H1 (cell line): Measurements from ENCODE around the gene PRKCSH. TPM values are rescaled to one million over a fixed set of nuclear protein-coding genes. Genes with fewer than 3 reads are reported as not detected.

ENCODE experiments used
- CTCF ChIA-PET: fragments of 300-600 bp; sonication (Branson Sonifier 250); formaldehyde crosslinking; loops from one replicate; lab custom pipeline; 2021; ENCODE audit not compliant: partially characterized antibody; lab: Charles Lee
- POLR2A ChIA-PET: fragments of 300-600 bp; sonication (Branson Sonifier 250); formaldehyde crosslinking; loops from one replicate; lab custom pipeline; 2021; ENCODE audit warnings: inconsistent platforms; ENCODE audit not compliant: partially characterized antibody; lab: Charles Lee
- DNase-seq, 2 experiments: peaks; one replicate each; pipeline versions ENCODE4 v3.0.0 to v3.0.0-alpha.2; 2010 to 2022; ENCODE audit warnings: low spot score in 2 of 2, low read depth in 1 of 2, mixed read lengths in 1 of 2
- FAIRE-seq: peaks from 2 replicates; lab custom pipeline; 2011; peaks lifted over from hg19 to GRCh38; lab: Jason Lieb, UNC
- H2AFZ ChIP-seq: 2 replicates; pipeline ENCODE4 v1.8.1; 2012; ENCODE audit warnings: low read length, inconsistent platforms
- H2AK5ac ChIP-seq: 2 replicates; pipeline ENCODE4 v1.6.1; 2013; ENCODE audit warnings: low read depth, low read length
- H2BK120ac ChIP-seq: replicated peaks from 2 replicates; pipeline ENCODE3; 2013; ENCODE audit warnings: low read depth, low read length, inconsistent platforms
- H2BK12ac ChIP-seq: 2 replicates; pipeline ENCODE4 v1.6.1; 2013; ENCODE audit warnings: low read depth, low read length
- H2BK15ac ChIP-seq: 2 replicates; pipeline ENCODE4 v1.6.1; 2013; ENCODE audit warnings: low read length
- H2BK20ac ChIP-seq: 2 replicates; pipeline ENCODE4 v1.6.1; 2013; ENCODE audit warnings: low read length
- H2BK5ac ChIP-seq: 2 replicates; pipeline ENCODE4 v1.6.1; 2013; ENCODE audit warnings: low read depth, low read length
- H3K14ac ChIP-seq: 2 replicates; pipeline ENCODE4 v1.6.1; 2013; ENCODE audit warnings: inconsistent platforms; ENCODE audit not compliant: insufficient read length
- H3K18ac ChIP-seq: 2 replicates; pipeline ENCODE4 v1.6.1; 2013; ENCODE audit warnings: low read length; ENCODE audit errors: extremely low read depth
- H3K23ac ChIP-seq: 2 replicates; pipeline ENCODE4 v1.6.1; 2013; ENCODE audit warnings: inconsistent platforms; ENCODE audit not compliant: insufficient read length
- H3K23me2 ChIP-seq: 2 replicates; pipeline ENCODE4 v1.6.1; 2013; ENCODE audit warnings: low read depth, low read length
- H3K27ac ChIP-seq: 2 replicates; pipeline ENCODE4 v1.6.1; 2011; ENCODE audit warnings: low read depth, low read length, inconsistent platforms
- H3K27me3 ChIP-seq, 4 experiments: replicated peaks in 1 of 4; 1 replicate in 1 of 4; 2 replicates in 3 of 4; pipeline versions ENCODE4 v1.6.1 to v1.8.1; 2011 to 2013; ENCODE audit warnings: low read length in 3 of 4, mild to moderate bottlenecking in 3 of 4, inconsistent platforms in 2 of 4, mixed read lengths in 2 of 4, moderate library complexity in 1 of 4; ENCODE audit not compliant: control insufficient read depth in 3 of 4, insufficient read depth in 3 of 4; ENCODE audit errors: extremely low read depth in 1 of 4
- H3K36me3 ChIP-seq, 4 experiments: 2 replicates each; pipeline versions ENCODE4 v1.6.1 to v1.8.1; 2011 to 2013; ENCODE audit warnings: mild to moderate bottlenecking in 4 of 4, low read length in 3 of 4, moderate library complexity in 2 of 4, control low read depth in 1 of 4, inconsistent platforms in 1 of 4; ENCODE audit not compliant: insufficient read depth in 4 of 4, control insufficient read depth in 2 of 4
- H3K4ac ChIP-seq: replicated peaks from 2 replicates; pipeline ENCODE3; 2013; ENCODE audit warnings: low read length, low read depth, mixed read lengths, inconsistent platforms; ENCODE audit not compliant: insufficient read length
- H3K4me1 ChIP-seq, 4 experiments: replicated peaks in 1 of 4; 1 replicate in 1 of 4; 2 replicates in 3 of 4; pipeline versions ENCODE4 v1.6.1 to v1.8.1; 2011 to 2013; ENCODE audit warnings: low read length in 3 of 4, inconsistent platforms in 2 of 4, mixed read lengths in 1 of 4; ENCODE audit not compliant: insufficient read depth in 4 of 4, control insufficient read depth in 3 of 4
- H3K4me2 ChIP-seq, 2 experiments: 2 replicates each; pipeline versions ENCODE4 v1.6.1 to v1.8.1; 2011 to 2013; ENCODE audit warnings: low read depth in 2 of 2, low read length in 2 of 2, control low read depth in 1 of 2, inconsistent platforms in 1 of 2, mild to moderate bottlenecking in 1 of 2; ENCODE audit not compliant: insufficient read depth in 1 of 2
- H3K4me3 ChIP-seq, 4 experiments: fragments of 200-600, 300-600 bp in 1 of 4; sonication (generic), shearing (Covaris generic), sonication (Bioruptor Twin) in 1 of 4; 2 replicates each; pipeline versions ENCODE4 v1.5.1 to v1.8.1; 2011 to 2016; ENCODE audit warnings: low read length in 4 of 4, low read depth in 3 of 4, control low read depth in 2 of 4, inconsistent platforms in 2 of 4, mild to moderate bottlenecking in 2 of 4, mixed read lengths in 1 of 4, moderate library complexity in 1 of 4; ENCODE audit not compliant: insufficient read depth in 2 of 4; ENCODE audit errors: extremely low read depth in 1 of 4
- H3K56ac ChIP-seq: replicated peaks from 2 replicates; pipeline ENCODE3; 2013; ENCODE audit warnings: low read depth, mild to moderate bottlenecking, mixed read lengths, low read length, inconsistent platforms; ENCODE audit not compliant: insufficient read length
- H3K79me1 ChIP-seq: 2 replicates; pipeline ENCODE4 v1.6.1; 2013; ENCODE audit warnings: low read depth, low read length, control low read depth
- H3K79me2 ChIP-seq, 2 experiments: 2 replicates each; pipeline versions ENCODE4 v1.6.1 to v1.8.1; 2012 to 2013; ENCODE audit warnings: low read length in 2 of 2, mild to moderate bottlenecking in 2 of 2, inconsistent platforms in 1 of 2; ENCODE audit not compliant: insufficient read depth in 2 of 2, control insufficient read depth in 1 of 2
- H3K9ac ChIP-seq, 4 experiments: replicated peaks in 1 of 4; 1 replicate in 1 of 4; 2 replicates in 3 of 4; pipeline versions ENCODE4 v1.6.1 to v1.8.1; 2011 to 2013; ENCODE audit warnings: low read depth in 3 of 4, low read length in 3 of 4, control low read depth in 2 of 4, mild to moderate bottlenecking in 2 of 4, moderate library complexity in 2 of 4, inconsistent platforms in 1 of 4; ENCODE audit errors: extremely low read depth in 1 of 4
- H3K9me3 ChIP-seq, 2 experiments: 2 replicates each; pipeline versions ENCODE4 v1.6.1 to v1.8.1; 2012 to 2013; ENCODE audit warnings: mild to moderate bottlenecking in 2 of 2, moderate library complexity in 2 of 2, control low read depth in 1 of 2, inconsistent platforms in 1 of 2, low read depth in 1 of 2, low read length in 1 of 2, mixed read lengths in 1 of 2; ENCODE audit not compliant: insufficient read depth in 2 of 2
- H4K20me1 ChIP-seq, 2 experiments: replicated peaks in 1 of 2; 2 replicates each; pipeline versions ENCODE3 to v1.8.1; 2011 to 2013; ENCODE audit warnings: inconsistent platforms in 2 of 2, low read length in 2 of 2, mild to moderate bottlenecking in 1 of 2; ENCODE audit not compliant: insufficient read depth in 2 of 2, control insufficient read depth in 1 of 2
- H4K5ac ChIP-seq: 2 replicates; pipeline ENCODE4 v1.6.1; 2013; ENCODE audit warnings: low read length, low read depth, mixed read lengths, inconsistent platforms; ENCODE audit not compliant: insufficient read length
- H4K8ac ChIP-seq: 2 replicates; pipeline ENCODE4 v1.8.0; 2013; ENCODE audit warnings: mild to moderate bottlenecking, moderate library complexity, low read length, inconsistent platforms; ENCODE audit not compliant: insufficient read depth; ENCODE audit errors: extremely low read depth
- H4K91ac ChIP-seq: replicated peaks from 2 replicates; pipeline ENCODE3; 2013; ENCODE audit warnings: low read length, mixed read lengths, inconsistent platforms; ENCODE audit not compliant: insufficient read length
- CREB1 ChIP-seq: IDR thresholded peaks from 2 replicates; pipeline ENCODE4 v1.6.1; 2012; ENCODE audit warnings: inconsistent platforms
- FOSL1 ChIP-seq: IDR thresholded peaks from 2 replicates; pipeline ENCODE4 v1.6.1; 2011; ENCODE audit warnings: mild to moderate bottlenecking, low read depth, low read length, moderate library complexity; ENCODE audit not compliant: insufficient read depth
- GABPA ChIP-seq: IDR thresholded peaks from 2 replicates; pipeline ENCODE4 v1.6.1; 2011; ENCODE audit warnings: mild to moderate bottlenecking, low read length, moderate library complexity, borderline replicate concordance; ENCODE audit not compliant: insufficient read depth
- JUN ChIP-seq: IDR thresholded peaks from 2 replicates; pipeline ENCODE4 v1.6.1; 2011; ENCODE audit warnings: low read depth, mild to moderate bottlenecking, improper control_type of control experiment, low read length
- JUND ChIP-seq: IDR thresholded peaks from 2 replicates; pipeline ENCODE4 v1.6.1; 2011; ENCODE audit warnings: mild to moderate bottlenecking, improper control_type of control experiment, low read length
- MAFK ChIP-seq: IDR thresholded peaks from 2 replicates; pipeline ENCODE4 v1.6.1; 2012; ENCODE audit warnings: low read depth, mild to moderate bottlenecking, improper control_type of control experiment, low read length
- SAP30 ChIP-seq: fragments of 300-600 bp; sonication (generic); IDR thresholded peaks from 2 replicates; pipeline ENCODE4 v1.7.1; 2012; ENCODE audit warnings: low read length, moderate library complexity, mild to moderate bottlenecking, inconsistent platforms; ENCODE audit not compliant: insufficient read depth, insufficient replicate concordance
- SP1 ChIP-seq: IDR thresholded peaks from 2 replicates; pipeline ENCODE4 v1.6.1; 2011; ENCODE audit warnings: low read depth, low read length
- SRF ChIP-seq: IDR thresholded peaks from 2 replicates; pipeline ENCODE4 v1.6.1; 2011; ENCODE audit warnings: mild to moderate bottlenecking, low read depth, low read length, moderate library complexity
- TAF1 ChIP-seq: IDR thresholded peaks from 2 replicates; pipeline ENCODE4 v1.6.1; 2011; ENCODE audit warnings: mild to moderate bottlenecking, low read depth, low read length
- WGBS, 2 experiments: shearing (Covaris generic) in 1 of 2; methylation state at CpG; one replicate each; pipeline versions ENCODE4 v1.1.6 to v1.1.7; 2013 to 2015; ENCODE audit warnings: low lambda C conversion rate in 2 of 2, mixed read lengths in 2 of 2, inconsistent platforms in 1 of 2, low coverage in 1 of 2, missing lambda C conversion rate in 1 of 2; ENCODE audit not compliant: insufficient replicate concordance in 2 of 2, insufficient coverage in 1 of 2, insufficient read length in 1 of 2; ENCODE audit errors: extremely low coverage in 1 of 2, missing lambda C conversion rate in 1 of 2; 5-methylcytosine and 5-hydroxymethylcytosine counted together
- polyA plus RNA-seq, 7 experiments: library from polyadenylated mRNA; depleted of rRNA in 3 of 7; stranded (reverse) in 5 of 7; unstranded in 2 of 7; fragments of >200 nt in 5 of 7; fragments of 200-250 nt in 2 of 7; gene quantifications; 1 replicate in 5 of 7; 2 replicates in 1 of 7; 4 replicates in 1 of 7; pipeline versions ENCODE4 v1.2.1 to v1.2.3, GENCODE V29; 2011 to 2013; ENCODE audit warnings: missing spikeins in 2 of 7, mixed read lengths in 2 of 7
- total RNA-seq: library from RNA; stranded (reverse); fragmentation: NEBNext Ultra II Directional; extraction: Animal tissue kit (Norgen Biotek cat#: 25700); gene quantifications from 2 replicates; pipeline ENCODE4 v1.2.1, GENCODE V29; 2021

Gene PRKCSH
- total and polyA plus RNA-seq, 2 of the 8 experiments (the other 6 are each of a cell fraction or from before 2014, with no cell fraction given): 97.2 to 337 TPM

GRCh38 chr19:11473725-11474124 lies 38.3 kb downstream of the PRKCSH start:
- Histone ChIP-seq H3K23ac (no peak overlapping the region), H3K56ac (no peak overlapping the region), H3K79me1 (no peaks in the 10 kb centered on the region), H4K91ac (no peak overlapping the region), H2AFZ (no peak overlapping the region), H3K9ac (no peak overlapping the region), H3K4me1 (no peaks in the 10 kb centered on the region), H3K27ac (no peak overlapping the region), H3K18ac (no peak overlapping the region), H3K4ac (no peak overlapping the region), H2AK5ac (no peak overlapping the region), H4K20me1 (no peaks in the 10 kb centered on the region), H4K8ac (no peak overlapping the region), H3K23me2 (no peaks in the 10 kb centered on the region), H2BK15ac (no peak overlapping the region), H3K14ac (no peak overlapping the region), H3K79me2 (no peaks in the 10 kb centered on the region), H2BK5ac (no peak overlapping the region), H2BK20ac (no peak overlapping the region), H3K36me3 (no peaks in the 10 kb centered on the region), H3K27me3 (no peaks in the 10 kb centered on the region; a peak in 3 of 7 replicates), H4K5ac (no peak overlapping the region), H3K4me3 (no peak overlapping the region), H3K9me3 (no peaks in the 10 kb centered on the region), H2BK12ac (no peak overlapping the region), H3K4me2 (no peak overlapping the region), H2BK120ac (no peak overlapping the region)
- TF ChIP-seq SP1: no peak
- no peak for TF ChIP-seq SRF
- TF ChIP-seq FOSL1: no peak
- no peak for TF ChIP-seq MAFK
- no peak for TF ChIP-seq TAF1
- no peak for TF ChIP-seq SAP30
- TF ChIP-seq JUN: no peak
- no peak for TF ChIP-seq GABPA
- no peak for TF ChIP-seq JUND
- TF ChIP-seq CREB1: no peak
- POLR2A ChIA-PET: interaction anchor here (1.0 kb wide), 1 partner anchor 25 kb away, joined by 3 read pairs; no protein-coding TSS in a partner anchor
- CTCF ChIA-PET: interaction anchor here (0.6 to 1.6 kb wide), 4 partner anchors 21 to 102 kb away, joined by 3 to 6 read pairs (median 4); no protein-coding TSS in a partner anchor
- 88% methylated on average over 4 of the region's 4 CpGs; no CpG with 5 or more reads in 1 of the 2 experiments for WGBS, 2 experiments
- FAIRE-seq: no peak
- DNase-seq: no peak
